GM21737 (cell line): ENCODE data around the gene OR10AD1.
"Not testable (repeated sequence)": the region's sequence is repeated elsewhere in the genome, so short reads cannot be mapped to it uniquely, and the experiment has no call there.

ENCODE experiments used
- ATAC-seq: cut with Tn5 transposase; IDR thresholded peaks from one replicate; pipeline ENCODE4 v1.9.1; 2021; ENCODE audit warnings: mild to moderate bottlenecking, moderate library complexity; ENCODE audit not compliant: unreplicated experiment

Gene OR10AD1

GRCh38 chr12:48163150-48163747, 39.8 kb downstream of the OR10AD1 start:
- ATAC-seq: no peak

- ATAC-seq: no peak
Observed at GRCh38 chr12:48160807-48161206, 42.3 kb downstream of the OR10AD1 start.

GRCh38 chr12:48160046-48160445, 43.0 kb downstream of the OR10AD1 start:
- no peak for ATAC-seq

- ATAC-seq: no peak
Observed at GRCh38 chr12:48157889-48158370, 45.2 kb downstream of the OR10AD1 start.

- peak; percentile 90 for ATAC-seq
Observed at GRCh38 chr12:48157018-48157888, 45.8 kb downstream of the OR10AD1 start, which contains the start of gene ASB8. ASB8 (minus strand) TSS chr12:48157515; CDS start chr12:48153496, 4,019 bp downstream.

GRCh38 chr12:48156652-48157017, 46.5 kb downstream of the OR10AD1 start:
- ATAC-seq: no peak

- not testable (repeated sequence) for ATAC-seq
Observed at GRCh38 chr12:48155786-48156185, 47.3 kb downstream of the OR10AD1 start.
